ENCODE data around the gene PVRIG.

DNA sequence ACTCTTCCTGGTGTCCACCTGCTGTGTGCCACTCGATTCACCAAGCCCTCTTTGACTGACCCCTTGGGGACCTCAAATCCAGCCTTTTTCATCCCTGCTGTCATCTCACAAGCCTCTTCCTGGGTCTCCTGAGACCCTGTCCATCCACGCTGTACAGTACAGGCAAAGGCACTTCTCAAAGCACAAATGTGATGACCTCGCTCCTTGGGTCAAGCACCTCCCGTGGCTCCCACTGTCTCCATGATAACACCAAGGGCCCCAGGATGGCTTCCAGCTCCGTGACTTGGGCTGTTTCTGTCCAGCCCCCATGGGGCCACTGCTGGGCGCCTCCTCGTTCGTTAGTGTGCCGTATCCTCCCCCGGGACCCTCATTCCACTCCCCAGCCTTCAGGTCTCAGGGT is 28.7 kb downstream of the PVRIG start:
- TF ChIP-seq, protein P1, sequence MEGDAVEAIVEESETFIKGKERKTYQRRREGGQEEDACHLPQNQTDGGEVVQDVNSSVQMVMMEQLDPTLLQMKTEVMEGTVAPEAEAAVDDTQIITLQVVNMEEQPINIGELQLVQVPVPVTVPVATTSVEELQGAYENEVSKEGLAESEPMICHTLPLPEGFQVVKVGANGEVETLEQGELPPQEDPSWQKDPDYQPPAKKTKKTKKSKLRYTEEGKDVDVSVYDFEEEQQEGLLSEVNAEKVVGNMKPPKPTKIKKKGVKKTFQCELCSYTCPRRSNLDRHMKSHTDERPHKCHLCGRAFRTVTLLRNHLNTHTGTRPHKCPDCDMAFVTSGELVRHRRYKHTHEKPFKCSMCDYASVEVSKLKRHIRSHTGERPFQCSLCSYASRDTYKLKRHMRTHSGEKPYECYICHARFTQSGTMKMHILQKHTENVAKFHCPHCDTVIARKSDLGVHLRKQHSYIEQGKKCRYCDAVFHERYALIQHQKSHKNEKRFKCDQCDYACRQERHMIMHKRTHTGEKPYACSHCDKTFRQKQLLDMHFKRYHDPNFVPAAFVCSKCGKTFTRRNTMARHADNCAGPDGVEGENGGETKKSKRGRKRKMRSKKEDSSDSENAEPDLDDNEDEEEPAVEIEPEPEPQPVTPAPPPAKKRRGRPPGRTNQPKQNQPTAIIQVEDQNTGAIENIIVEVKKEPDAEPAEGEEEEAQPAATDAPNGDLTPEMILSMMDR (IDR thresholded peaks at IDR 0.05) = no peak
- TF ChIP-seq POLR2A (IDR thresholded peaks at IDR 0.05) = no peak
